Endothelial cell of umbilical vein (primary cell): ENCODE measurements around the gene RIOK2. TPM values are rescaled to one million over a fixed set of nuclear protein-coding genes. Genes with fewer than 3 reads are reported as not detected.

Experiments used
- BruUV-seq: library from RNA; stranded (reverse); fragments of 400-500 nt; replicated peaks from 2 replicates; lab custom pipeline; 2021; lab: Mats Ljungman, UMichigan
- CTCF ChIA-PET: fragments of 300-600, 350-600 bp; sonication (Branson Sonifier 250); formaldehyde crosslinking; loops from one replicate; lab custom pipeline; 2021; ENCODE audit warnings: antibody characterized with exemption, inconsistent platforms; lab: Charles Lee
- POLR2A ChIA-PET: fragments of 300-600, 350-600 bp; sonication (Branson Sonifier 250); formaldehyde crosslinking; loops from one replicate; lab custom pipeline; 2021; ENCODE audit warnings: antibody characterized with exemption, inconsistent platforms; lab: Charles Lee
- DNase-seq: peaks from one replicate; pipeline ENCODE4 v3.0.0-alpha.2; 2011; ENCODE audit warnings: low read depth, low spot score
- FAIRE-seq: peaks from 2 replicates; lab custom pipeline; 2011; peaks lifted over from hg19 to GRCh38; lab: Jason Lieb, UNC
- H2AFZ ChIP-seq: 2 replicates; pipeline ENCODE4 v1.6.0; 2012; ENCODE audit warnings: low read depth, low read length, control low read depth, inconsistent platforms
- H3K27ac ChIP-seq: 2 replicates; pipeline ENCODE4 v1.5.1; 2011; ENCODE audit warnings: low read depth, mild to moderate bottlenecking, control low read depth, low read length, moderate library complexity; ENCODE audit not compliant: insufficient read depth
- H3K27me3 ChIP-seq, 2 experiments: 2 replicates each; pipeline versions ENCODE4 v1.6.0 to v1.6.1; 2011; ENCODE audit warnings: low read length in 2 of 2, mixed read lengths in 1 of 2; ENCODE audit not compliant: control insufficient read depth in 2 of 2, insufficient read depth in 2 of 2
- H3K36me3 ChIP-seq, 2 experiments: 2 replicates in 1 of 2; 3 replicates in 1 of 2; pipeline ENCODE4 v1.5.1; 2011; ENCODE audit warnings: low read length in 2 of 2, mild to moderate bottlenecking in 1 of 2, moderate library complexity in 1 of 2; ENCODE audit not compliant: control insufficient read depth in 2 of 2, insufficient read depth in 2 of 2; ENCODE audit errors: extremely low read depth in 1 of 2
- H3K4me1 ChIP-seq: 3 replicates; pipeline ENCODE4 v1.5.1; 2011; ENCODE audit warnings: mild to moderate bottlenecking, low read length; ENCODE audit not compliant: control insufficient read depth, insufficient read depth; ENCODE audit errors: extremely low read depth
- H3K4me2 ChIP-seq: 2 replicates; pipeline ENCODE4 v1.6.1; 2011; ENCODE audit warnings: low read length, control low read depth, mixed read lengths; ENCODE audit not compliant: insufficient read depth
- H3K4me3 ChIP-seq, 3 experiments: fragments of 200-600 bp in 1 of 3; sonication (generic), shearing (Covaris generic) in 1 of 3; replicated peaks in 1 of 3; 2 replicates each; pipeline ENCODE4 v1.5.1; 2011 to 2016; ENCODE audit warnings: control low read depth in 3 of 3, low read length in 3 of 3, mild to moderate bottlenecking in 2 of 3, inconsistent platforms in 1 of 3, low read depth in 1 of 3, moderate library complexity in 1 of 3; ENCODE audit not compliant: insufficient read depth in 1 of 3
- H3K79me2 ChIP-seq: 2 replicates; pipeline ENCODE4 v1.6.0; 2012; ENCODE audit warnings: low read length, inconsistent platforms; ENCODE audit not compliant: control insufficient read depth, insufficient read depth
- H3K9ac ChIP-seq: replicated peaks from 2 replicates; pipeline ENCODE3; 2011; ENCODE audit warnings: low read length, control low read depth; ENCODE audit not compliant: insufficient read depth; ENCODE audit errors: extremely low read depth
- H3K9me1 ChIP-seq: replicated peaks from 3 replicates; pipeline ENCODE4 v1.6.0; 2011; ENCODE audit warnings: mild to moderate bottlenecking, low read length; ENCODE audit not compliant: control insufficient read depth, insufficient read depth; ENCODE audit errors: extremely low read depth
- H3K9me3 ChIP-seq: replicated peaks from 2 replicates; pipeline ENCODE4 v1.5.1; 2012; ENCODE audit warnings: low read length, inconsistent platforms; ENCODE audit not compliant: control insufficient read depth, insufficient read depth
- H4K20me1 ChIP-seq: replicated peaks from 2 replicates; pipeline ENCODE3; 2011; ENCODE audit warnings: mild to moderate bottlenecking, low read length; ENCODE audit not compliant: control insufficient read depth, insufficient read depth; ENCODE audit errors: extremely low read depth
- EZH2 ChIP-seq: IDR thresholded peaks from 2 replicates; pipeline ENCODE4 v1.6.1; 2012; ENCODE audit warnings: borderline replicate concordance, low read depth, mild to moderate bottlenecking, moderate library complexity, low read length, inconsistent platforms; ENCODE audit not compliant: severe bottlenecking
- FOS ChIP-seq: IDR thresholded peaks from 2 replicates; pipeline ENCODE4 v1.6.1; 2011; ENCODE audit warnings: mild to moderate bottlenecking, low read length, moderate library complexity, borderline replicate concordance; ENCODE audit not compliant: insufficient read depth
- GATA2 ChIP-seq: IDR thresholded peaks from 2 replicates; pipeline ENCODE4 v1.7.0; 2011; ENCODE audit warnings: low read depth, mild to moderate bottlenecking, moderate library complexity, mixed read lengths, low read length; ENCODE audit not compliant: insufficient read length, insufficient read depth
- JUN ChIP-seq: IDR thresholded peaks from 2 replicates; pipeline ENCODE4 v1.6.1; 2011; ENCODE audit warnings: borderline replicate concordance, low read depth; ENCODE audit not compliant: insufficient read length, insufficient read depth
- MYC ChIP-seq: IDR thresholded peaks from one replicate; pipeline ENCODE4 v1.6.1; 2011; ENCODE audit warnings: mild to moderate bottlenecking, low read depth, low read length
- POLR2A ChIP-seq: IDR thresholded peaks from 2 replicates; pipeline ENCODE4 v1.6.1; 2012; ENCODE audit warnings: low read depth, mild to moderate bottlenecking, control low read depth, low read length
- POLR2AphosphoS5 ChIP-seq: IDR thresholded peaks from 2 replicates; pipeline ENCODE4 v1.6.1; 2012; ENCODE audit warnings: low read depth, mild to moderate bottlenecking, control low read depth, low read length, moderate library complexity; ENCODE audit not compliant: insufficient read depth
- dilution Hi-C: fragments of 300-500 bp; cut with MboI; formaldehyde crosslinking; loops from one replicate; pipeline ENCODE4 v1.15.0; 2019; ENCODE audit warnings: low sequenced_read_pairs; ENCODE audit not compliant: extremely low pct_ligation_motif_present
- intact Hi-C: fragments of 100-400 bp; cut with micrococcal nuclease; formaldehyde crosslinking; loops from one replicate; pipeline ENCODE4 v1.10.0; 2022
- polyA plus RNA-seq, 4 experiments: library from polyadenylated mRNA; depleted of rRNA in 3 of 4; stranded (reverse) in 3 of 4; unstranded in 1 of 4; fragments of >200 nt; gene quantifications; 2 replicates each; pipeline versions ENCODE4 v1.2.1 to v1.2.3, GENCODE V29; 2011 to 2012; ENCODE audit warnings: missing spikeins in 1 of 4
- total RNA-seq: library from RNA; stranded (reverse); gene quantifications from 2 replicates; pipeline ENCODE4 v1.2.3, GENCODE V29; 2021
- TF ChIP-seq, protein P1 (sequence below), 2 donors: IDR thresholded peaks; 1 replicate in 1 of 2; 2 replicates in 1 of 2; pipeline ENCODE4 v1.5.1; 2011; ENCODE audit warnings: low read length in 2 of 2, mild to moderate bottlenecking in 2 of 2, moderate library complexity in 2 of 2, control low read depth in 1 of 2, inconsistent platforms in 1 of 2, low read depth in 1 of 2; ENCODE audit not compliant: insufficient read depth in 1 of 2; ENCODE audit errors: extremely low read depth in 1 of 2
- TF ChIP-seq, protein P2 (sequence below): IDR thresholded peaks from 2 replicates; pipeline ENCODE4 v1.6.1; 2011; ENCODE audit not compliant: insufficient read depth, insufficient read length

Gene RIOK2
- total and polyA plus RNA-seq, 2 donors (not counting 3 experiments of a cell fraction or from before 2014, with no cell fraction given), result 3.5 to 25.4 TPM

- H3K4me1 ChIP-seq, result peaks cover 11% of the 10 kb centered on the region
- FAIRE-seq (peak; percentile 80), DNase-seq (peak; percentile 82)
- H2AFZ ChIP-seq, result no peak overlapping the region
- POLR2A ChIA-PET, result interaction anchor here (0.6 to 0.8 kb wide), 2 partner anchors 55 to 375 kb away, joined by 3 to 5 read pairs; no protein-coding TSS in a partner anchor
- H3K9ac ChIP-seq, result peak overlapping the region; percentile 14
- H3K9me1 ChIP-seq, result no peaks in the 10 kb centered on the region
- no TSS peak for BruUV-seq
- H4K20me1 ChIP-seq, result no peaks in the 10 kb centered on the region
- TF ChIP-seq MYC (no peak), JUN (peak; percentile 64), GATA2 (no peak), POLR2AphosphoS5 (no peak), POLR2A (no peak), EZH2 (no peak), FOS (no peak)
- TF ChIP-seq, protein P1, sequence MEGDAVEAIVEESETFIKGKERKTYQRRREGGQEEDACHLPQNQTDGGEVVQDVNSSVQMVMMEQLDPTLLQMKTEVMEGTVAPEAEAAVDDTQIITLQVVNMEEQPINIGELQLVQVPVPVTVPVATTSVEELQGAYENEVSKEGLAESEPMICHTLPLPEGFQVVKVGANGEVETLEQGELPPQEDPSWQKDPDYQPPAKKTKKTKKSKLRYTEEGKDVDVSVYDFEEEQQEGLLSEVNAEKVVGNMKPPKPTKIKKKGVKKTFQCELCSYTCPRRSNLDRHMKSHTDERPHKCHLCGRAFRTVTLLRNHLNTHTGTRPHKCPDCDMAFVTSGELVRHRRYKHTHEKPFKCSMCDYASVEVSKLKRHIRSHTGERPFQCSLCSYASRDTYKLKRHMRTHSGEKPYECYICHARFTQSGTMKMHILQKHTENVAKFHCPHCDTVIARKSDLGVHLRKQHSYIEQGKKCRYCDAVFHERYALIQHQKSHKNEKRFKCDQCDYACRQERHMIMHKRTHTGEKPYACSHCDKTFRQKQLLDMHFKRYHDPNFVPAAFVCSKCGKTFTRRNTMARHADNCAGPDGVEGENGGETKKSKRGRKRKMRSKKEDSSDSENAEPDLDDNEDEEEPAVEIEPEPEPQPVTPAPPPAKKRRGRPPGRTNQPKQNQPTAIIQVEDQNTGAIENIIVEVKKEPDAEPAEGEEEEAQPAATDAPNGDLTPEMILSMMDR (IDR thresholded peaks at IDR 0.05; ENCODE audit: extremely low read depth in 1 of 2, insufficient read depth in 1 of 2, low read depth in 1 of 2, low read length in 2 of 2), result no peak
- TF ChIP-seq, protein P2, sequence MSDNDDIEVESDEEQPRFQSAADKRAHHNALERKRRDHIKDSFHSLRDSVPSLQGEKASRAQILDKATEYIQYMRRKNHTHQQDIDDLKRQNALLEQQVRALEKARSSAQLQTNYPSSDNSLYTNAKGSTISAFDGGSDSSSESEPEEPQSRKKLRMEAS, result no peak
- H3K27ac ChIP-seq, result peak overlapping the region; percentile 24
- H3K79me2 ChIP-seq, result no peaks in the 10 kb centered on the region
- H3K4me2 ChIP-seq, result peak overlapping the region; percentile 58
- no peaks in the 10 kb centered on the region for H3K9me3 ChIP-seq
- peaks cover 0 to 3% of the 10 kb centered on the region in 2 experiments for H3K27me3 ChIP-seq
- dilution Hi-C loops, result no loop called here
- CTCF ChIA-PET, result interaction anchor here (1.2 to 2.9 kb wide), 5 partner anchors 10 to 375 kb away, joined by 3 to 15 read pairs (median 3); partner anchors contain the start of gene LIX1
- no peak overlapping the region for H3K4me3 ChIP-seq
- intact Hi-C loops, result no loop called here
- no peaks in the 10 kb centered on the region for H3K36me3 ChIP-seq
Measured at GRCh38 chr5:97127727-97128126, 55.3 kb downstream of the RIOK2 start.
